Inflammatory macrophage treated with lipopolysaccharide for 1 hour (primary cell): ENCODE measurements around the gene PLXNA2.
A peak's percentile ranks its signal among the peaks of the same experiment; 100 is the strongest.

ENCODE experiments used
- DNase-seq, 2 donors: peaks; one replicate each; pipeline ENCODE4 v3.0.0-alpha.2; 2020 to 2022

The PLXNA2 gene

DNA sequence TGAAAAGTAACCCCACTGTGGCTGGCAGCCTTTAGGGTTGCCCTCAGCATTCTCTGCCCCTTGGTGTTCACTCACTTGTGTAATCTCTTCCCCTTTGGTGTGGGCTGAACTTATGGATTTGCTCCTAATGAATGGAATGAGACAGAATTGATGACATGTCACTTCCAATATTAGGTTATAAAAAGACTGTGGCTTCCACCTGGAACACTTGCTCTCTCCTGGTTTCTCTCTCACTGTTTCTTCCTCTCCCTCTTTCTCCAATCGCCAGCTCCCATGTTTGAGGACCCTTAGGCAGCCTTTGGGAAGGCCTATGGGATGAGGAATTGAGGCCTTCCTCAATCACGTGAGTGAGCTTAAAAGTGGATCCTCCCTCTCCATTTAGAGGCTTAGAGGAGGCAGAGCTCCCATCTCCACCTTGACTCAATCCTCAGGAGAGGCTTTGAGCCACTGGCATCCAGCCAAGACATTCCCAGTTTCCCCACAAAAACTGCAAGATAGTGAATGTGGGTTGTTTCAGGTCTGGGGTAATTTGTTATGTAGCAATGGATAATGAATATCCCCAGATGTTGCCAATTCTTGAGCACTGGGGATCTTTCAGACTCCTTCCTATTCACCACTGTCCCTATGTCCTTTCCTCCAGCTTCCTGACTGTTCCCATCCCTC, 237.8 kb downstream of the PLXNA2 start:
- no peak for DNase-seq

DNA sequence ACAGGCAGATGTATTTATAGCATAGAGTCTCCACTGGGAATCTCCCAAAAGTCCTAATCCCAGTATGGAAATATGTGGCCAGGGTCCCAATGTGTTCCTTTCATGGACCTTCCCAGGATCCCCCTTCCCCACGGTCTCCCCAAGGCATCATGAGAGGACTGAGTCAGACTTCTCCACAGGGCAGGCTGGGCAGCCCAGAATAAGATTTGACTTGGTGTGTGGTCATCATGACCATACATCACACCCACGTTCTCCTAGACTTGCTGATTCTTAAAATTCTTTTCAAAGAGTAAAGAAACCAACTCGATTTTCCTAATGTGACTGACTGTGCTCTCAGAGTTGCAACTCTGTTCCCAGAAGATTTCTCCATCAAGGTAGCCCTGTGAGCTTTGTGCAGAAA, 239.3 kb downstream of the PLXNA2 start:
- DNase-seq, result peak; percentile 60 to 76

DNA sequence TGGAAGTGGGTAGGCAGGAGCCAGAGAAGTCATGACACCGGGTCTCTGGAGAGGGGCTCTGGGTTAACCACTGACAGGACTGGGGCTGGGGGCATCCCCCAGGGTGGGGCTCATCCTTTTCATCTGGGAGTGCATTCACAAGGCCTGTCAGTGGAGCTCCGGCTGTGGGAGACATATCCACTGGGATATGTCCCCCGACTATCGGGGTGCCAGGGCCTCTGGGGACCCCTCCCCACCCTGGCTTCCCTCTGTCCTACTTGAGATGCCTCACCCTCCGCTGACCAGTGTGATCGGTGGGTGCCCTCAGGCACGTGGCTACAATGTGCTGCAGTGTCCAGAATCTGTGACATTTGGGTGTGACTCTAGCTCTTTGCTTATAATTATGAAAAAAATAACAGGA, 240.9 kb downstream of the PLXNA2 start:
- DNase-seq, result no peak

DNA sequence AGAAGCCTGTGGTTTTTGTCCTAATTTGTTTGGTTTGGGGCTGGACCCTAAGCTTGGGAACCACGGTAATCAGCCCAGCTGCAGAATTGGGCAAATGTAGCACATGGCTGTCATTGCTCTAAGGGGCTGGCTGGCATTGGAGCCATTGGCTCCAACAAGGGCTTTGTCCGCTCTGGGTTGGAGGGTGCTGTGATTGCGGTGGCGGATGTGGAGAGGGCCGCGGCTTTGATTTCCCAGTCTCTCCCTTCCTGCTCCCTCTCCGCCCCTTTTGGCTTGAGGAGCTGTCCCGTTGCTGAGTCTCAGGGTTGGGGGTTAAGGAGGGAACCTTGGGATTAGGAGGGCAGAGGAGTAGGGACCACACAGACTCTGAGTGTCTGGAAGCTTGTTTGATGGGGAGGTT, 241.5 kb downstream of the PLXNA2 start:
- no peak for DNase-seq

DNA sequence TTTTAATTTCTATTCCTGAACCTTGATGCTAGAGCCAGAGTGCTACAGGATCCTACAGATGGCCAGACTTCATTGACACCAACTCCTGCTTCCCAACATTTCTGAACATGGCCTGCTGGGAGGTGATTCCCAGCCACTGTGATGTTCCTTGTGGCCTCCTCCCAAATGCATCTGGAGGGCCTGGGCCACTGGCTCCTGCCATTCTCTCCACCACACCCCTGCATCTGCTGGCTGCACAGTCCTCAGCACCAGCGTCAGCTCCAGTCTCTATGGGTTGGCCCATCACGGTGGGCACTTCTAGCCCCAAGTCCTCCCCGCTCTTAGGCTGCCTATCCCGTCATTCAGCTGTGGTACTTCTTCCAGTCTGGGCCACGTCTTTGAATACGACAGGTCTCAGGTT, 242.1 kb downstream of the PLXNA2 start:
- DNase-seq, result no peak

DNA sequence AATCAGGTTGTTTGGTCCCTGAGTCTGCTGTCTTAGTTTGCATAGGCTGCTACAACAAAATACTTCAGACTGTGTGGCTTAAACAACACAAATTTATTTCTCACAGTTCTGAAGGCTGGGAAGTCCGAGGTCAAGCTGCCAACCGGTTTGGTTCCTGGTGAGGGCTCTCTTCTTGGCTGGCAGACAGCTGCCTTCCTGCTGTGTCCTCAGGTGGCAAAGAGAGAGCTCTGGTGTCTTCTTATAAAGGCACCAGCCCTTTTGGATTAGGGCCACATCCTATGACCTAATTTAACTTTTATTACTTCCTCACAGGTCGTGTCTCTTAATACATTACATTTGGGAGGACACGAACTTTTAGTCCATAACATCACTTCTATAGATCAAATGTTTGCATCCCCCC, 243.7 kb downstream of the PLXNA2 start:
- no peak for DNase-seq

DNA sequence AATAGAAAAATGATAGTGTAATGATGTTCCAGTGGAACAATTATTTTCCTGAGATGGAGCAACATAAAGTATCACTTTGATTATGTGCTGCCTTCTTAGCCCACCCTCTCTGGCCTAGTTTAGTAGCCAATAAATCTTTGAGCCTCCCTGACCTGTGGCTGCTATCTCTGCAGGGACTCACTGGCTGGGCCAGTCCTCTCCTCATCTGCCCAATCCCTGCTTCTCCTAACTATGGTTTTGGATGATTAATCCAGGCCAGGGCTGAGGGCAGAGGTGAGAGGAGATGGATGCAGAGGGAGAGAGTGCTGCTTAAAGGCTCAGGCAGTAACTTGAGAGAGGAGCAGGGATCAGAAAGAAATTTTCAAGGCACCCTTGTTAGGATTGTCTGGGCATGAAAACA, 244.2 kb downstream of the PLXNA2 start:
- no peak for DNase-seq

DNA sequence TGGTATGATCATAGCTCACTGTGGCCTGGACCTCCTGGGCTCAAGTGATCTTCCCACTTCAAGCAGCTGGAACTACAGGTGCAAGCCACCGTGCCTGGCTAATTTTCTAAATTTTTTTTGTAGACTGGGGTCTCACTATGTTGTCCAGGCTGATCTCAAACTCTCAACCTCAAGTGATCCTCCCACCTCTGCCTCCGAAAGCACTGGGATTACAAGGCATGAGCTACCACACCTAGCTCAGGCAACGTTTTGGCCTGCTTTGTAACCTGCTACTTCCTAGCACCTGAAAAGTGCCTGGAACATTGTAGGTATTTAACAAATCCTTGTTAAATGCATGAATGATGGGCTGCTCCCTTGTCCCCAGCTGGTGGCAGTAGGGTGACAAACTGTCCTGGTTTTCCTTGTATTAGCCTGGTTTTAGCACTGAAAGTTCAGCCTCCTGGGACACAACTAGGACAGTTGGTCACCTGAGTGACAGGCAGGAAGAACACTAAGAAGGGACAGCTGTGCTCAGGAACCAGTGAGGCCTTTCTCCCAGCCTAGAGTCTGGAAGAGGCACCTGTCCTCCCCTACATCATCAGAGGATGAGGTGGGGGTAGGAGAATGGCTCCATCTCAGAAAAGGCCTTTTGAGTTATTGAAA, 244.8 kb downstream of the PLXNA2 start:
- no peak for DNase-seq

DNA sequence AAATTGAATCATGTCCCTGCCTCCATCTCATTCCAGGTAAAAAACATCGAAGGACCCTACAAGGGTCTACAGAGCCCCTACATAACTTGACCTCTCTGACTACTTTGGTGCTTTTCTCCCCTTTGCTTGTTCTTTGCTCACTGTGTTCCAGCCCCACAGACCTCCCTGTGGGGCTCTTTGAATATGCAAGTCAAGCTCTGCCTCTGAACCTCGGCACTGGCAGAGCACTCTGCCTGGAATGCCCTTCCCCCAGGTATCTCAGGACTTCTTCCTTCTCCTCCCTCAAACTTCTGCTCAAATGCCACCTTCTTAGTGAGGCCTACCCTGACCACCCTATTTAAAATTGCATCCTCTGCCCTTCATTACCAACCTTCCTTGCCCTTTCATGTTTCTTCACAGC, 245.5 kb downstream of the PLXNA2 start:
- DNase-seq, result no peak

DNA sequence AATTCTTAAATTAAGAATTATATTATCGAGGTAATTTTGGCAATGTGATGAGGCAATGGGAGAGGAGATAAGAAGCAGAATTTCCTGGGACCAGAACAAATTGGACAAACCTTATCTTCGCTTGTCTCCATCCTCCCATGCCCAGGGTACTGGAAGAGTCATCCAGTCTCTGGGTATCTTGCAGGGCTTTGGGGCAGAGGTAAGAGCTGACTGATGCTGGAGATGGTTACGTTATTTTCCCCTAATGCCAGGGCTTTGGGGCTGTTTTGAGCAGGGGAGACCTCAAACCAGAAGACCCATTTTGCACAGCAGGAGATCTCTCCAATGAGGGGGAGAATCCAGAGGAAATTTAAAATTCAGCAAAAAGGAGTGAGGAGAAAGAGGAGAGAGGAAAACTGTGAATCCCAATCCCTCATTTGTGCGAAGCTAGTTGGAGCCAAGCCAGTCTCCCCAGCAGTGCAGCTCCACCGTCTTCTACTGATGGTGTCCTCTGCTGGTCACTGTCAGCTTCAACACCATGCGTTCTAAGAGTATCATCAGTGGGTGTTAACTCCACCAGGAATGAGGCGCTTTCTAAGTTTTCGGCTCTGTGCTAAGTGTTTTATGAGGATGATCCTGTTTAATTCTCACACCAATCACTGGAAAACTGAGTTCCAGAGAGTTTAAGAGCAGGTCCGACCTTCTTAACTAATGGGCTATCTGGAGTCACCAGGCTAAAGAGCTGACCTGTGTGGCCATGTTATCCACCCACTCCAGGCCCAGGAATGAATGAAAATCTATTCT, 246.5 kb downstream of the PLXNA2 start:
- DNase-seq, result peak; percentile 42 to 70

DNA sequence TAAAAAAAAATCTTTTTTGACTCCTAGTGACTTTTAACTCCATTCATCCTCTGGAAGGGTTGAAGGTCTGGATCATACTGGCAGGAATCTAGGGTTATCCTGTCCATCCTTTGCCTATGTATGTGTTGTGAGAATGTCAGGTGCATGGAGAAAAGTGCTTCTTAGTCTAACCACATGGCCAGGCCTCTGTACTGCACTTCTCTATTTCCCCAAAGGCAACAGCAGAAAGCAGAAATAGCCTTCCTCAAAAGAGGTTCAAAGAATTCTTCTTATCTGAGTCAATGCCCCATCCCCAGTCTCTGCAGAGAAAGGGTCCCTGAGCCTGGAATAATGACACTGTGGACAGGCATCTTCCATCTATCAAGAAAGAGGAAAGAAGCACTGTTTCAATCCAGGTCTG, 247.5 kb downstream of the PLXNA2 start:
- peak; percentile 15 to 38 for DNase-seq

DNA sequence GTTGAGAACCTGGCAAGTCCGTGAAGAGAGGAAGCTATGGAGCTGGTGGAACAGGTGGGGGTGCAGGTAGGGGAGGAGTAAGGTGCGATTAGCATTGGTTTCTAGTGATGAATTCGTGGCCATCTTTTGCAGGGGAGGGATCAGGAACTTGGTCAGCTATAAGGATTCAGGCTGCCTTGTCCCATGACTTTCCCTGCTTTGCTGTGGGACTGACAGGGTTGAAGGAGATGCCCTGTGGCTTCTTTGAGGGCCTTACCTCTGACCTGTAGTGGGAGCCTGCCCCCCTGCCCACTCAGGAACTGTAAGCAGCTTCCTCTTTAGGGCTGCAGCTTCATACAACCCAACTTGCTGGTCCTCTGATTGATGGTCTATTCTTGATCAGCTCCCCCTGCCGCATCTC, 248.6 kb downstream of the PLXNA2 start:
- DNase-seq, result no peak

DNA sequence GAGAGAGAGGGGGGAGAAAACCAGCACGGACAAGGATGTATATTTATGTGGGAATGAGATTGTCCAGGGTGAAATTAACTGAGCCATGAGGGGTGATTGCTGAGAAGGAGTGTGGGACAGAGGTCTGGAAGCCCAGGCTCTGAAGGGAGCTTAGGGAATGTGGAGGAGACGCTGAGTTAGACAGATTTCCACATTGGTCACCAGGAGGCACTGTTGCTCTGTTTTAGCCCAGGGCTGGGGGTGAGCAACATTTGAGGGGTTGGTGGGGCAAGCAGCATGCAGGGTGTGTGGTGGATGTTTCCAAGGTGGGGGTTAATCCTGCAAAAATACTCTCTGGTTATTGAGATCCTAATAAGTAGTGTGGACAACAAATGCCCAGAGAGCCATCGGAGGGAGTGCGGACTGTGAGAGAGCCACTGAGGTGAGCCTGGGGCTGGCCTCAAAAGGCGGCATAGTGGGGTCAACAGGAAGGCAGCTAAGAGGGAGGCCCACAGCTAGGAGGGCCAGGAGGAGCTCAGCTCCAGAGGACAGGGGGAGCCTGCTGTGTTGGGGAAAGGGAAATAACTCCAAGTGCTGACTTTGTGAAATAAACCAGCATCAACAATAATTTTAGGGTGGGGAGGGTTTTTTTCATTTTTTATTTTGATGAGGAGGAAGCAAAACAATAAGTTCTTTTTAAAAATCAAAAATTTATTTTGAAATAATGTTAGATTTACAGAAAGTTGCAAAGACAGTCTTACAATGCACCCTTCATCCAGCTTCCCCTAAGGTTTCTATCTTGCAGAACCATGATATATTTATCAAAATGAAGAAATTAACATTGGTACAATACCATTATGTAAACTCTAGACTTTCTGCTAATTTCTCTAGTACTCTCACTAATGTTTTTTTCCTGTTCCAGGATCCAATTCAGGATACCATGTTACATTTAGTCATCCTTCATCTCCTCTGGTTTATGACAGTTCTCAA, 250.4 kb downstream of the PLXNA2 start:
- no peak for DNase-seq

DNA sequence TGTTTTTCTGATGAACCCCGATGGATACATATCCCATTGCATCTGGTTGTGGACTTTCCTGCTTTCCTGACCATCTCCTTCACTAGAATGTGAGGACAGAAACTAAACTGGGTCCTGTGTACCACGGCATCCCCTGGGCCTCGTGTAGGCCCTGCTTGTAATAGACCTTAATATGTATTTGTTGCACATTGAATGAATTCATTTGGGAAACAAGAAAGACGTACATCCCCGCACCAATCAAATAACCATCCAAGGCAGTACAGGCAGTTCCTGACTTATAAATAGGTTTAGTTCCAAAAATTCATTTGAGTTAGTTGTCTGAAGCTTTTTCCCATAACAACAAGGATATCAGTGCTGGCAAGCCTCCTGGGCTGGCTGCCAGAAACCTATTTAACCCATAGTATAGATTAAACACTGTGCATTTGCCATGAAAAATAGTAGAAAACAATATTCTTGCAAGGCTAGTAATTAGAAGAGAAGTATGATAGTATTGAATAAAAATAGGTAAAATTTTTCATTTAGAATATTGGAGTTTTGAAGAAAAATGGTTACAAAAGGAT, 251.4 kb downstream of the PLXNA2 start:
- no peak for DNase-seq

DNA sequence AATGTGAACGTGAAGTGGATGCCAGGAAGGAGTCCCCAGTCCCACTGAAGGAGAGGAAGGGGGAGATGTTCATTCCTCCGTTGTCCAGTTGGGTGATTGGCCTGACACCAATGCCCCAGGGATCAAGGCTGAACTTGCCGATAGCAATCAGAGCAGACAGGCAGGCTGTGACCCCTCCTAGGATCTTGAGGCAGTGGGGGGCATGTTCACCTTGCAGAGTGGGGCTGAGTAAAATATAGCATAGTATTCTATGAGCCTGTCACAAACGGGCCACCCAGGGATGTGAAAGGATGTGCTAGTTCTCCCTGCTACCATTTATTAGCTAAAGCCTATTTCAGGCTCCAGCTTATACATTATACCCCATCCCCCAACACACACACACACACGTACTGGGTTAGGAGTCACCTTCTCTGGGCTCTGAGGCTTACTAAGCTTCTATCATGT, 252.6 kb downstream of the PLXNA2 start:
- no peak for DNase-seq

DNA sequence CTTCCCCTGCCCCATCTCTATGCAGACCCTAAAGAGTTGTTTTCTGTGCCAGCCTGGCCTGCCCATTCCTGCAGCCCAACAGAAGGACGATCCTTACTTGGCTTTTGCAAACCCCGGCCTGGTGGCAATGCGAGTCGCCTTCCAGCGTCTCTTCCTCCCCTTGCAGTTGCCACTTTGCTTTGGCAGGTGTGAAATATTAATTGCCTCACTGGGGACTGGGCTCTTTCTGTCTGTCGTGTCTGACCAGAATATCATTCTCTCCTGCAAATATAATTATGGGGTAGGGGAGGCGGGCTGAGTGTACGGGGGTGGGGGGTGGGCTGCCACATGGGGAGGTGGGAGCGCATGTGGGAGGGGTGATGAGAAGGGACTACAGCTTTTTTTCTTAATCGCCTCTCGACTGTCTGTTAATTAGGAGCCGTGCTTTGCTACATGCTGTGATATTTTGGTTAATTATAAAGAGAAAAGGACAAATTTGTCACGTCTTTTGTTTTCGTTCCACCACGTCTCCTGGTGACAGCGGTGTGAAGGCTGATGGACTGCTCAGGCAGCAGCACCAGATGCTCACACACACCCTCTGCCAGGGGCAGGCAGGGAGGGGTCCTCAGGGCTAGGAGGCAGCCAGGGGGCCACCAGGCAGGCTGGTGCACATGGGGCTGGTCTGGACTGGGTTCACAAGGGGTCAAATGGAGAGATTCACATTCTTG, 253.2 kb downstream of the PLXNA2 start:
- DNase-seq, result no peak

DNA sequence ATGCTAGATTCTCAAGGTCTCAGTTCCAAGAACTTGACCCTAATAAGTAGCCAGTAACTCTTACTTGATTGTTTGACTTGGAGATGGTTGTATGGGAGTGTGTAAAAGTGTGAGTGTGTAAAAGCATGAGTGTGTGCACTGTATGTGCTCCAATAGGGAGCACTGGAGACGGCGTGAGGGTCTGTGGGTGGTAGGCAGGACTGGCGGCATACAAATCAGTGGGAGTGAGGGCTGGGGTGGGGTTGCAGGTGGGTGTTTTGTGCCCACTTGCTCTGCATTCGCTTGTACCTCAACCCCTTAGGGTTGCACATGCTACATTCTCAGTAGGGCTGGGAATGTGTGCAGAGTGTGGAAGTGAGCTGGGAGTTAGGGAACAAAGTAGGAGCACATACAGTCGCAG, 253.7 kb downstream of the PLXNA2 start:
- DNase-seq, result no peak

DNA sequence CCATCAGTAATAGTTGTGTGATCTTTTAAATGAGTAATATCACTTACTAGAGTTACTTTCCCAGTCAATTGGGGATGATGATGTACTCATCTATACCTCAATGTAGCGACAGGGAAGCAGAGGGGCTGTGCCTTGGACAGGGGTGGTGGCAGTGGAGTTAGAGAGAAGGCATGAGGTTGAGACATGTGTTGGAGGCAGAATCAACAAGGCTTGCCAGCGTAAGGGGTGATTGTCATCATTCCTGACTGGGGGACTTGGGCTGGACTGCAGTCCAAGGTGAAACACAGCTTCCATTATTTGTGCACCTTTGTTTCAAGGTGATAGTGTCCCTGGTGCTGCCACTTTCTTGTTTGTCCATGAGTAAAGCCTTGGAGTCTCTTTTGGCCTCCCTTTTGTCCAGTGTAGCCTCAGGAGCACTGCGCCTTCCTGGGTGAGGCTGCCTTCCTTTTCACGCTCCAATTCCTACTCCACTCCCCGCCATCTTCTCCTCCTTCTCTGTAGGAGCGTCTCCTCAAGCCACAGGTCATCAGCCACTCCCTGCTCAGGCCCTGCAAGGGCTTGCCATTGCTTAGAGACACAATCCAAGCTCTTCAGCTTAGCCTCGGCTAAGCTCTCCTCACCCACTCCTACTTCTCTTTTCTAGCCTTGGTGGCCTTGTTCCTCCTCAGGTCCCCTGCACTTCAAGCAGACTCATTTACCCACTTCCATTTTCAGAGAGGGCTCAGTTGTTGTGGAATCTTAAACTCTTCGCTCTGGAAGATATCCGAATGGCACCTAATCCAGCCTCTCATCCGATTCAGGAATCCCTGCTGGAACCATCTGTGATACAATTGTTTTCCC, 255.6 kb downstream of the PLXNA2 start:
- peak; percentile 19 to 29 for DNase-seq

DNA sequence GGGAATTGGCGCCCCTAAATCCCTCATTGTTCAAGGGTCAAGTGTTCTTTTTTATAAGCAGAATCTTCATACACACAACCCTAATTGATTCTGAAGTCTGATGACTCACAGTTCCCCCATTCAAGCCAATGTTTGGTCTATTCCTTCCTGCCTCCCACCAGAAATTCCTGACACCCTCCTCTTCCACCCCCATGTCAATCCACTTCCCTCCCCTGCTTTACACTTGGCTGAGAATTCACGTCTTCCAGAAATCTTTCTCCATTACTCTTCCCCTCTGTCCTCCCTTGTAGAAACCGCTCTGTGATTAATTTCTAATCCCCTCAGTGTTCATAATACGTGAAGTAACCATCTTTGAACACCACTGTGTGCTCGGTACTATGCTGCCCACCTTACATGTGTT, 257.0 kb downstream of the PLXNA2 start:
- no peak for DNase-seq

DNA sequence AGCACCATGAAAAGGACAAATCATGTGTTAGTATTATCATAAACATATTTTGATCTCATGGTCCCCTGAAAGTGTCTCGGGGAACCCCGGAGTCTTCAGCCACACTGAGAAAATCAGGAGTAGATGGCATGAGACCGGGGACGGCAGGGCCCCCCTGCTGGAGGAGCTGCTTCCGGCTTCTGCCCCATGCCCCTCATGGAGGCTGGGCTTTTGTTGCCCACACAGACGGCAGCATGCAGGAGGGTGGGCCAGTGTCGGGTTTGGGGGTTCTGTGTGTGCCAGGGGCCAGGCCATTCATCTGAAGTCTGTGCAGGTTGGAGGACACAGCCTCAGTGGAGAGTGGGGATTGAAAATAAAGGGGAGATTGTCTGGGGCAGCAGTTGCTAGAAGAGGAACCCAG, 258.2 kb downstream of the PLXNA2 start:
- no peak for DNase-seq
